ENCODE measurements around the gene MYH14.

The MYH14 gene

GRCh38 chr19:50199259-50199555, 4.2 kb upstream of the MYH14 start:
- no peaks in the 10 kb centered on the region for H3K9me3 ChIP-seq (ENCODE audit: low read length)
- H3K4me1 ChIP-seq (ENCODE audit: insufficient read depth, low read length) = no peaks in the 10 kb centered on the region
- H3K36me3 ChIP-seq (ENCODE audit: insufficient read depth, low read length) = no peaks in the 10 kb centered on the region
- no peaks in the 10 kb centered on the region for H3K27me3 ChIP-seq (ENCODE audit: insufficient read depth, low read length)
- H3K4me3 ChIP-seq (ENCODE audit: low read length) = no peak overlapping the region
- no peak overlapping the region for H2AFZ ChIP-seq (ENCODE audit: low read depth, low read length)

GRCh38 chr19:50202386-50202785, 1.0 kb upstream of the MYH14 start:
- Histone ChIP-seq H3K9me3 (ENCODE audit: low read length) (no peaks in the 10 kb centered on the region), H3K27me3 (ENCODE audit: insufficient read depth, low read length) (no peaks in the 10 kb centered on the region), H2AFZ (ENCODE audit: low read depth, low read length) (no peak overlapping the region), H3K4me3 (ENCODE audit: low read length) (no peak overlapping the region), H3K4me1 (ENCODE audit: insufficient read depth, low read length) (no peaks in the 10 kb centered on the region), H3K36me3 (ENCODE audit: insufficient read depth, low read length) (no peaks in the 10 kb centered on the region)

- Histone ChIP-seq H3K4me1 (ENCODE audit: insufficient read depth, low read length) (no peaks in the 10 kb centered on the region), H3K9me3 (ENCODE audit: low read length) (no peaks in the 10 kb centered on the region), H3K27me3 (ENCODE audit: insufficient read depth, low read length) (no peaks in the 10 kb centered on the region), H3K4me3 (ENCODE audit: low read length) (no peak overlapping the region), H3K36me3 (ENCODE audit: insufficient read depth, low read length) (no peaks in the 10 kb centered on the region), H2AFZ (ENCODE audit: low read depth, low read length) (no peak overlapping the region)
These were observed 501 bp upstream of the MYH14 start for GRCh38 chr19:50202962-50203280.

GRCh38 chr19:50204081-50204428, 633 bp downstream of the MYH14 start:
- Histone ChIP-seq H3K27me3 (ENCODE audit: insufficient read depth, low read length) (no peaks in the 10 kb centered on the region), H3K4me3 (ENCODE audit: low read length) (no peak overlapping the region), H2AFZ (ENCODE audit: low read depth, low read length) (no peak overlapping the region), H3K4me1 (ENCODE audit: insufficient read depth, low read length) (no peaks in the 10 kb centered on the region), H3K9me3 (ENCODE audit: low read length) (no peaks in the 10 kb centered on the region), H3K36me3 (ENCODE audit: insufficient read depth, low read length) (no peaks in the 10 kb centered on the region)

- no peaks in the 10 kb centered on the region for H3K36me3 ChIP-seq (ENCODE audit: insufficient read depth, low read length)
- no peaks in the 10 kb centered on the region for H3K9me3 ChIP-seq (ENCODE audit: low read length)
- no peak overlapping the region for H3K4me3 ChIP-seq (ENCODE audit: low read length)
- no peak overlapping the region for H2AFZ ChIP-seq (ENCODE audit: low read depth, low read length)
- no peaks in the 10 kb centered on the region for H3K27me3 ChIP-seq (ENCODE audit: insufficient read depth, low read length)
- no peaks in the 10 kb centered on the region for H3K4me1 ChIP-seq (ENCODE audit: insufficient read depth, low read length)
These were observed 1.6 kb downstream of the MYH14 start for GRCh38 chr19:50204811-50205675.

GRCh38 chr19:50205681-50206138, 2.3 kb downstream of the MYH14 start:
- Histone ChIP-seq H3K9me3 (ENCODE audit: low read length) (no peaks in the 10 kb centered on the region), H3K36me3 (ENCODE audit: insufficient read depth, low read length) (no peaks in the 10 kb centered on the region), H3K4me3 (ENCODE audit: low read length) (no peak overlapping the region), H3K27me3 (ENCODE audit: insufficient read depth, low read length) (no peaks in the 10 kb centered on the region), H3K4me1 (ENCODE audit: insufficient read depth, low read length) (no peaks in the 10 kb centered on the region), H2AFZ (ENCODE audit: low read depth, low read length) (no peak overlapping the region)

GRCh38 chr19:50206191-50206590, 2.8 kb downstream of the MYH14 start:
- no peak overlapping the region for H3K4me3 ChIP-seq (ENCODE audit: low read length)
- H3K9me3 ChIP-seq (ENCODE audit: low read length) = no peaks in the 10 kb centered on the region
- no peaks in the 10 kb centered on the region for H3K4me1 ChIP-seq (ENCODE audit: insufficient read depth, low read length)
- H3K27me3 ChIP-seq (ENCODE audit: insufficient read depth, low read length) = no peaks in the 10 kb centered on the region
- H3K36me3 ChIP-seq (ENCODE audit: insufficient read depth, low read length) = no peaks in the 10 kb centered on the region
- no peak overlapping the region for H2AFZ ChIP-seq (ENCODE audit: low read depth, low read length)

- no peaks in the 10 kb centered on the region for H3K27me3 ChIP-seq (ENCODE audit: insufficient read depth, low read length)
- H3K4me3 ChIP-seq (ENCODE audit: low read length) = no peak overlapping the region
- H3K4me1 ChIP-seq (ENCODE audit: insufficient read depth, low read length) = no peaks in the 10 kb centered on the region
- H2AFZ ChIP-seq (ENCODE audit: low read depth, low read length) = no peak overlapping the region
- H3K9me3 ChIP-seq (ENCODE audit: low read length) = no peaks in the 10 kb centered on the region
- no peaks in the 10 kb centered on the region for H3K36me3 ChIP-seq (ENCODE audit: insufficient read depth, low read length)
These were observed 4.3 kb downstream of the MYH14 start for GRCh38 chr19:50207730-50208129.

GRCh38 chr19:50209131-50209530, 5.7 kb downstream of the MYH14 start:
- Histone ChIP-seq H2AFZ (ENCODE audit: low read depth, low read length) (no peak overlapping the region), H3K4me3 (ENCODE audit: low read length) (no peak overlapping the region)

GRCh38 chr19:50210425-50210824, 7.0 kb downstream of the MYH14 start:
- Histone ChIP-seq H3K4me3 (ENCODE audit: low read length) (no peak overlapping the region), H3K4me1 (ENCODE audit: insufficient read depth, low read length) (no peaks in the 10 kb centered on the region), H3K27me3 (ENCODE audit: insufficient read depth, low read length) (no peaks in the 10 kb centered on the region), H2AFZ (ENCODE audit: low read depth, low read length) (no peak overlapping the region), H3K36me3 (ENCODE audit: insufficient read depth, low read length) (no peaks in the 10 kb centered on the region), H3K9me3 (ENCODE audit: low read length) (no peaks in the 10 kb centered on the region)

More at GRCh38 chr19:50209131-50209530, 5.7 kb downstream of the MYH14 start:
- H3K27me3 ChIP-seq (ENCODE audit: insufficient read depth, low read length) = no peaks in the 10 kb centered on the region
- no peaks in the 10 kb centered on the region for H3K4me1 ChIP-seq (ENCODE audit: insufficient read depth, low read length)
- H3K9me3 ChIP-seq (ENCODE audit: low read length) = no peaks in the 10 kb centered on the region
- H3K36me3 ChIP-seq (ENCODE audit: insufficient read depth, low read length) = no peaks in the 10 kb centered on the region

- H3K9me3 ChIP-seq (ENCODE audit: low read length) = no peaks in the 10 kb centered on the region
- no peaks in the 10 kb centered on the region for H3K4me1 ChIP-seq (ENCODE audit: insufficient read depth, low read length)
- H3K36me3 ChIP-seq (ENCODE audit: insufficient read depth, low read length) = no peaks in the 10 kb centered on the region
- H3K27me3 ChIP-seq (ENCODE audit: insufficient read depth, low read length) = no peaks in the 10 kb centered on the region
- no peak overlapping the region for H3K4me3 ChIP-seq (ENCODE audit: low read length)
- H2AFZ ChIP-seq (ENCODE audit: low read depth, low read length) = no peak overlapping the region
These were observed 10.5 kb downstream of the MYH14 start for GRCh38 chr19:50213925-50214324.

- Histone ChIP-seq H3K36me3 (ENCODE audit: insufficient read depth, low read length) (no peaks in the 10 kb centered on the region), H2AFZ (ENCODE audit: low read depth, low read length) (no peak overlapping the region), H3K4me3 (ENCODE audit: low read length) (no peak overlapping the region), H3K27me3 (ENCODE audit: insufficient read depth, low read length) (no peaks in the 10 kb centered on the region), H3K9me3 (ENCODE audit: low read length) (no peaks in the 10 kb centered on the region), H3K4me1 (ENCODE audit: insufficient read depth, low read length) (no peaks in the 10 kb centered on the region)
These were observed 11.5 kb downstream of the MYH14 start for GRCh38 chr19:50214699-50215543.

GRCh38 chr19:50215820-50216219, 12.4 kb downstream of the MYH14 start:
- no peaks in the 10 kb centered on the region for H3K4me1 ChIP-seq (ENCODE audit: insufficient read depth, low read length)
- H2AFZ ChIP-seq (ENCODE audit: low read depth, low read length) = no peak overlapping the region
- H3K27me3 ChIP-seq (ENCODE audit: insufficient read depth, low read length) = no peaks in the 10 kb centered on the region
- H3K9me3 ChIP-seq (ENCODE audit: low read length) = no peaks in the 10 kb centered on the region
- H3K36me3 ChIP-seq (ENCODE audit: insufficient read depth, low read length) = no peaks in the 10 kb centered on the region
- H3K4me3 ChIP-seq (ENCODE audit: low read length) = no peak overlapping the region
